ENCODE measurements around the gene CKLF.
A peak's percentile ranks its signal among the peaks of the same experiment; 100 is the strongest.
"Not testable (repeated sequence)": the region's sequence is repeated elsewhere in the genome, so short reads cannot be mapped to it uniquely, and the experiment has no call there.

CKLF gene

DNA sequence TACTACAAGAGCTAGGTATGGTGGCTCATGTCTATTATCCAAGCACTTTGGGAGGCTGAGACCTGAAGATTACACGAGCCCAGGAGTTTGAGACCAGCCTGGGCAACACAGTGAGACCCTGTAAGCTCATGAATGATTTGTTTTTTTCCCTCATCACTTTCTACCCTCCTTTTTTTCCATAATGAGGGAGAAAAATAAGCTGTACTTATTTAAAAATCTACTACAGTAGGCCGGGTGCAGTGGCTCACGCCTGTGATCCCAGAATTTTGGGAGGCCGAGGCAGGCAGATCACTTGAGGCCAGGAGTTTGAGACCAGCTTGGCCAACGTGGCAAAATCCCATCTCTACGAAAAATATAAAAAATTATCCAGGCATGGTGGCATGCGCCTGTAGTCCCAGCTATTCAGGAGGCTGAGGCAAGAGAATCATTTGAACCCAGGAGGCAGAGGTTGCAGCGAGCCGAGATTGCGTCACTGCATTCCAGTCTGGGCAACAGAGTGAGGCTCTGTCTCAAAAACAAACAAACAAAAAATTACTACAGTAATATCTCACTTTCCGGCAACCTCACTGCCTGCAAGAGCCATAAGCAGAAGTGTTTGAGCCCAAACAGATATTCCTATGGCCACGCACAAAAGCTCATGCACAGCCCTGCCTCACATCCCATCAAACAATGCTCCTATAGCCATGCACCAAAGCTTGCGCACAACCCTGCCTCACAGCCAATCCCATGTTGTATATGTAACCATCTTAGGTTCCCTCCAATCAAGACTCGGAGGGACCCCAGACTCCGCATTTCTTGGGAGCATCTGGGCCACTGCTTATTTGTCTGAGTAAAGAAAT lies 39.9 kb upstream of the CKLF start:
- Histone ChIP-seq H3K4me1 (ENCODE audit: control insufficient read depth in 1 of 2, insufficient read depth in 2 of 2, low read length in 2 of 2) (peaks cover 32 to 35% of the 10 kb centered on the region in 2 donors), H3K36me3 (ENCODE audit: control insufficient read depth in 1 of 2, insufficient read depth in 2 of 2, low read length in 2 of 2) (peaks cover 6 to 59% of the 10 kb centered on the region in 2 donors), H3K9me3 (ENCODE audit: control insufficient read depth in 1 of 2, low read length in 2 of 2) (no peaks in the 10 kb centered on the region), H3K27ac (ENCODE audit: low read length) (no peak overlapping the region), H3K27me3 (ENCODE audit: low read depth, low read length) (no peaks in the 10 kb centered on the region), H3K4me3 (ENCODE audit: low read depth in 1 of 2, low read length in 2 of 2) (no peak overlapping the region)

DNA sequence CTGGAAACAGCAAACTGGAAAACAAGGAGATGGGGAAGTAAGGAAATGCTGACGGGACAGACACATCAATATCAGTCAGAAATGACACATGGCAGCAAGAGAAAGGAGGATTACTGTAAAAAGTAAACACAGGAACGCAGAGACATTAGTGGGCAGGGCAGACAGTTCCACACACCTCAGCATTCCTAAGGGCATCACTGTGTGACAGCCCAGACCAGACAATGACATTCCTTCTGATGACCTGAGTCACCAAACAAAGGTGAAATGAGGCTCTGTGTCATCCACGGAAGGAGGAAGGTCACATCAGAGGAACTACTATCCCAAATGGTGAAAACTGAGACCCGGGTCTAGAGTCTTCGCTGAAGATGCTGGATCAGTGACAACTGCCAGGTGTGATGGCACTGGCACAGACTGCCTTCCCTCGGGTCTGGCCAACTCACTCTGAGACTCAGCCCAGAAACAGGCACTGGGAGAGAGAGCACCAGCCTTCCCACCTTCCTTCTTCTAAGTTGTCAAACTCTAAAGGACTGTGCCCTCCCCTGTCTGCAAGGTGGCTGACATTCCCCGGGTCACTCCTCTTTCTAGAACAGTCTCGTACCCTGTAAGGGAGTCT lies 39.2 kb upstream of the CKLF start:
- Histone ChIP-seq H3K4me1 (ENCODE audit: control insufficient read depth in 1 of 2, insufficient read depth in 2 of 2, low read length in 2 of 2) (peaks cover 32 to 41% of the 10 kb centered on the region in 2 donors), H3K36me3 (ENCODE audit: control insufficient read depth in 1 of 2, insufficient read depth in 2 of 2, low read length in 2 of 2) (peaks cover 6 to 52% of the 10 kb centered on the region in 2 donors), H3K27ac (ENCODE audit: low read length) (no peak overlapping the region), H3K27me3 (ENCODE audit: low read depth, low read length) (no peaks in the 10 kb centered on the region), H3K9me3 (ENCODE audit: control insufficient read depth in 1 of 2, low read length in 2 of 2) (no peaks in the 10 kb centered on the region), H3K4me3 (ENCODE audit: low read depth in 1 of 2, low read length in 2 of 2) (no peak overlapping the region)

DNA sequence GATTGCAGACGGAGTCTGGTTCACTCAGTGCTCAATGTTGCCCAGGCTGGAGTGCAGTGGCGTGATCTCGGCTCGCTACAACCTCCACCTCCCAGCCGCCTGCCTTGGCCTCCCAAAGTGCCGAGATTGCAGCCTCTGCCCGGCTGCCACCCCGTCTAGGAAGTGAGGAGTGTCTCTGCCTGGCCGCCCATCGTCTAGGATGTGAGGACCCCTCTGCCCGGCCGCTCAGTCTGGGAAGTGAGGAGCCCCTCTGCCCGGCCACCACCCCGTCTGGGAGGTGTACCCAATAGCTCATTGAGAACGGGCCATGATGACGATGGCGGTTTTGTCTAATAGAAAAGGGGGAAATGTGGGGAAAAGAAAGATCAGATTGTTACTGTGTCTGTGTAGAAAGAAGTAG lies 38.0 kb upstream of the CKLF start:
- peaks cover 32 to 41% of the 10 kb centered on the region in 2 donors for H3K4me1 ChIP-seq (ENCODE audit: control insufficient read depth in 1 of 2, insufficient read depth in 2 of 2, low read length in 2 of 2)
- not testable (repeated sequence) for H3K27me3 ChIP-seq (ENCODE audit: low read depth, low read length); H3K27ac ChIP-seq (ENCODE audit: low read length)

DNA sequence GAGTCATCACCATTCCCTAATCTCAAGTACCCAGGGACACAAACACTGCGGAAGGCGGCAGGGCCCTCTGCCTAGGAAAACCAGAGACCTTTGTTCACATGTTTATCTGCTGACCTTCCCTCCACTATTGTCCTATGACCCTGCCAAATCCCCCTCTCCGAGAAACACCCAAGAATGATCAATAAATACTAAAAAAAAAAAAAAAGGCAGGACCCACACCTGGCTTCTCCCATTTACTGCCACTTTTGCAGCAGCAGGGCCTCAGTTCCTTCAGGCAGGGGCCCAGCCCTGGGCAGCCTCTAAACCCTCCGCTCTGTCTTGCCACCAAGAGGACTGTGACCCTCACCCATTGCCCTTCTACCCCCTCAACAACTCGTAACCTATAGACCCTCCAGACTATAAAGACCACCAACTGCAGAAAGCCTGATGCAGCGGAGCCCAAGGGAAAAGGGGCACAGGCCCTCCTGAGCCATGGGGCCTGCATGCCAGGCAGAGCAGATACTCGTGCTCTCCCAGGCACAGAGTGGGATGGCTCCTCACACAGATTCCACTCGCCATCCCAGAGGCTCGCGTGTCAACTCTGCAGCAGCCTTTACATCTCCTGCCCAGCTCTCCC lies 37.3 kb upstream of the CKLF start:
- not testable (repeated sequence) for H3K9me3 ChIP-seq (ENCODE audit: control insufficient read depth in 1 of 2, low read length in 2 of 2); H3K27me3 ChIP-seq (ENCODE audit: low read depth, low read length); H3K4me3 ChIP-seq (ENCODE audit: low read depth in 1 of 2, low read length in 2 of 2)
- peaks cover 6 to 40% of the 10 kb centered on the region in 2 donors for H3K36me3 ChIP-seq (ENCODE audit: control insufficient read depth in 1 of 2, insufficient read depth in 2 of 2, low read length in 2 of 2)
- H3K4me1 ChIP-seq (ENCODE audit: control insufficient read depth in 1 of 2, insufficient read depth in 2 of 2, low read length in 2 of 2) = peaks cover 37 to 41% of the 10 kb centered on the region in 2 donors
- H3K27ac ChIP-seq (ENCODE audit: low read length) = peak overlapping the region; percentile 97

More for the DNA sequence above, 38.0 kb upstream of the CKLF start:
- not testable (repeated sequence) for H3K4me3 ChIP-seq (ENCODE audit: low read depth in 1 of 2, low read length in 2 of 2); H3K9me3 ChIP-seq (ENCODE audit: control insufficient read depth in 1 of 2, low read length in 2 of 2)
- H3K36me3 ChIP-seq (ENCODE audit: control insufficient read depth in 1 of 2, insufficient read depth in 2 of 2, low read length in 2 of 2) = peaks cover 6 to 42% of the 10 kb centered on the region in 2 donors

DNA sequence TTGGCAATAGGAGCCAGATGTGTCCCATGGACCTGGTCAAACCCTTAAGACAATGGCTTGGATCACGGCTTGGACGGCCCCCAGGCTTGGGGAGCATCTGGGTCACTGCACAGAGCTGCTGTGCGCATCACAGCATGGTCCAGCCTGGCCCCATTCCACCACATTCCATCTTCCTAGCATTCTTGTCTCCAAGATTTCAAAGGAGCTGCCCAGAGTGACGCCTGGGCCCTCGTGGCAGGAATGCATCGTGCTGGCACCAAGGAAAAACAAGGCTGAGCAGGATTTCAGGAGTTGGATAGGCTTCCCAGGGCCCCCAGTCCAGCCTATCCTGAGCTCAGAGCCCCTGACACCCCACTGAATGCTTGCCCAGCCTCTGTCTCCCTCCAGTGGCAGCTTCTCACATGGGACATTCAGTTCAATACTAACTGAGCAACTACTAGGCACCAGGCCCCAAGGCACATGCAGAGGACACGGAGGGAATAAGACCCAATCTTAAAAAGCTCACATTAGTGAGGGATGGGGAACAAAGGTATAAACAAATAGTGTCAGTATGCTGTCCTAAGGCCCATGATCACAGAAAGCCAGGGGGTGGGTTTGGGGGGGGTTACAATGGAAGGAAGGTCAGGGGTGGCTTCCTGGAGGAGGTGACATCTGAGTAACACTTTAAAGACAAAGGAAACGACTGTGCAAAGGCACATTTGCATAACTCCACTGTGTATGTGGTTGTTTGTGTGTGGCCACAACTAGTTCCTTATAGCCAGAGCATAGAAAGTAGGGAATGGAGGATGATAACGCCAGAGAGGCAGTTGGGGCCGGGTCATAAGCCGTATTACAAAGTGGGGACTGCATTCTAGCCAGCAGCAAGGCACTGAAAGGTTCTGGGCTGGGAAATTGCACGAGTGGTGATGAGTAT lies 36.5 kb upstream of the CKLF start:
- Histone ChIP-seq H3K36me3 (ENCODE audit: control insufficient read depth in 1 of 2, insufficient read depth in 2 of 2, low read length in 2 of 2) (peaks cover 11 to 35% of the 10 kb centered on the region in 2 donors), H3K4me3 (ENCODE audit: low read depth in 1 of 2, low read length in 2 of 2) (peak overlapping the region in 1 of 2 donors; percentile 36), H3K4me1 (ENCODE audit: control insufficient read depth in 1 of 2, insufficient read depth in 2 of 2, low read length in 2 of 2) (peaks cover 36 to 38% of the 10 kb centered on the region in 2 donors), H3K9me3 (ENCODE audit: control insufficient read depth in 1 of 2, low read length in 2 of 2) (no peaks in the 10 kb centered on the region), H3K27ac (ENCODE audit: low read length) (peak overlapping the region; percentile 97), H3K27me3 (ENCODE audit: low read depth, low read length) (no peaks in the 10 kb centered on the region)

DNA sequence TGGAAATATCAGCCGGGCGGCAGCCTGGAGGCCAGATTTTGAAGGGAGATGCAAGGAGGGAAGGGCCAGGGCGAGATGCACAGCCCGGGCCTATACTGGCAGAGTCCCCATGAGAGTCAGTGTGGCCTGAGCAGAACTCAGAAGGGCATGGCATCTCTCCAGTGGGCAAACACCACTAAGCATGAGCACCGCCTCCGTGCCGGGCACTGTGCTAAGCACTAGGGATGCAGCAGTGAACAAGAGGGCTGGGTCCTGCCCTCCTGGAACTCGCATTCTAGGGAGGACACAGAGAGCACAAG lies 35.9 kb upstream of the CKLF start:
- peaks cover 33 to 35% of the 10 kb centered on the region in 2 donors for H3K4me1 ChIP-seq (ENCODE audit: control insufficient read depth in 1 of 2, insufficient read depth in 2 of 2, low read length in 2 of 2)
- H3K9me3 ChIP-seq (ENCODE audit: control insufficient read depth in 1 of 2, low read length in 2 of 2) = no peaks in the 10 kb centered on the region
- no peaks in the 10 kb centered on the region for H3K27me3 ChIP-seq (ENCODE audit: low read depth, low read length)
- H3K36me3 ChIP-seq (ENCODE audit: control insufficient read depth in 1 of 2, insufficient read depth in 2 of 2, low read length in 2 of 2) = peaks cover 12 to 29% of the 10 kb centered on the region in 2 donors
- H3K4me3 ChIP-seq (ENCODE audit: low read depth in 1 of 2, low read length in 2 of 2) = peak overlapping the region in 1 of 2 donors; percentile 36
- H3K27ac ChIP-seq (ENCODE audit: low read length) = peak overlapping the region; percentile 97

DNA sequence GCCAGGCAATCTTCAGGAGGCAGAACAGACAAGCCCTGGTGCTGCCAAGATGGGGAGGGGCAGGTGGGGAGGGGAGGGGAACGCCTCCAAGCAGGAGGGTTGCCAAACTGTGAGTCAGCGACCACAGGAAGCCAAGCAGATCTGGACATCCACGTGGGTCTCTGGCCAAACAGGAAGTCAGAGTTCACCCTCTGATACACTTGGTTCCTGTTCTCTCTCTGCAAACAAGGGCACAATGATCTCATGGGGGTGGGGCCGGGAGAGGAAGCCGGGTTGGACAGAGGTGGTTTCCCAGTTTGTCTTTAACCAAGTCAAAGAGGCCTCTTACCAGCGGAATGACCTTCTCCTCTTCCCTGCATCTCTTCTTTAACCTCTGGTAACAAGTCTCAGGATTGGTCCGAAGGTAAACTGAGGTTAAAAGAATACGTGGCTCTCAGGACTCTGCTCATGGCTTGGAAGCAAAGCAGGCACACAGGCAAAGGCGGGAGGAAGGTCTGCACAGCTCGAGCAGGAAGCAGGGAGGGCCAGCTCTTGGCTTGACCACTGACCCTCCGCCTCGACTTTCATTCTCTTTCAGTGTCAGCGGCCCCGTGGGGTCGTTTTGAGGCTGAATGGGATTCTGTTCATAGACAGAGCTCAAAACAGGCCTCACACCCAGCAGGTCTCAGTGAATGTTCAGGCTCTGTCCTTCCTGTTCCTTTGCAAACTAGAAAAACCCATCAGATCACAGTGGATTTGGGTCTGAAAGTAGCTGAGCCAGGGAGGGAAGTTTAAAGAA lies 35.4 kb upstream of the CKLF start:
- no peaks in the 10 kb centered on the region for H3K27me3 ChIP-seq (ENCODE audit: low read depth, low read length)

DNA sequence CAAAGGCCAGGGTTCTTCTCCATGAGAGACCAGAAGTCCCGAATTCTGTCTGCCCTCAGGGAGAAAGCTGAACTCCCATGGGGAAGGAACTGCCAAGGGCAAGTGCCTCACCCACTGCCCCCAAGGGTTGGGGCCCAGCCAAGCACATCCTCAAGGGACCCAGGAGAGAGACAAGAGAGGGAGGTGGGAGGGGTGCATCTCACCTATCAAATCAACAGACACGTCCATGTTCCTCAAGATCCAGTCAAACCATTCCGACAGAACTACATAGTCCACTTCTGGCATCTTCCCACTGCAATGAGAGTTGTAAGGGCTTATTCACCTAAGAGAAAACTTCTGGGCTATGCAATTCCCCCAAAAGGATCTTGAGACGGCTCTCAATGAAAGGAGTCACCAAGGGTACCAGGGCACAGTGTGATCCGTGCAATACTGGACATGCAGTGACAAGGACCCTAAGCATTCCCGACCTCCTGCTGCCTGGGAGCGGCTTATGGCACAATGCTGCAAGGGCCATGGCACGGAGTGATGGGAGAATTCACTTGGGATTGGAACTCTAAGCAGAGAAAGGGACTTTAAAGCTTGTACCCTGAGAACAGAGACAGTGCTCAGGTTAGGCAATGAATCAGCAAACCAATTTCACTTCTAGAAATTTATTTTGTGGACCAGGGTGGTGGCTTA lies 34.7 kb upstream of the CKLF start:
- H3K36me3 ChIP-seq (ENCODE audit: control insufficient read depth in 1 of 2, insufficient read depth in 2 of 2, low read length in 2 of 2) = peaks cover 12 to 23% of the 10 kb centered on the region in 2 donors
- no peaks in the 10 kb centered on the region for H3K9me3 ChIP-seq (ENCODE audit: control insufficient read depth in 1 of 2, low read length in 2 of 2)
- H3K27me3 ChIP-seq (ENCODE audit: low read depth, low read length) = no peaks in the 10 kb centered on the region
- H3K4me1 ChIP-seq (ENCODE audit: control insufficient read depth in 1 of 2, insufficient read depth in 2 of 2, low read length in 2 of 2) = peaks cover 35% of the 10 kb centered on the region in 2 donors
- peak overlapping the region; percentile 38 to 53 for H3K4me3 ChIP-seq (ENCODE audit: low read depth in 1 of 2, low read length in 2 of 2)
- H3K27ac ChIP-seq (ENCODE audit: low read length) = peak overlapping the region; percentile 97

More for the DNA sequence above, 35.4 kb upstream of the CKLF start:
- Histone ChIP-seq H3K36me3 (ENCODE audit: control insufficient read depth in 1 of 2, insufficient read depth in 2 of 2, low read length in 2 of 2) (peaks cover 12 to 23% of the 10 kb centered on the region in 2 donors), H3K9me3 (ENCODE audit: control insufficient read depth in 1 of 2, low read length in 2 of 2) (no peaks in the 10 kb centered on the region), H3K4me1 (ENCODE audit: control insufficient read depth in 1 of 2, insufficient read depth in 2 of 2, low read length in 2 of 2) (peaks cover 34 to 35% of the 10 kb centered on the region in 2 donors), H3K4me3 (ENCODE audit: low read depth in 1 of 2, low read length in 2 of 2) (peak overlapping the region; percentile 38 to 53), H3K27ac (ENCODE audit: low read length) (peak overlapping the region; percentile 97)

DNA sequence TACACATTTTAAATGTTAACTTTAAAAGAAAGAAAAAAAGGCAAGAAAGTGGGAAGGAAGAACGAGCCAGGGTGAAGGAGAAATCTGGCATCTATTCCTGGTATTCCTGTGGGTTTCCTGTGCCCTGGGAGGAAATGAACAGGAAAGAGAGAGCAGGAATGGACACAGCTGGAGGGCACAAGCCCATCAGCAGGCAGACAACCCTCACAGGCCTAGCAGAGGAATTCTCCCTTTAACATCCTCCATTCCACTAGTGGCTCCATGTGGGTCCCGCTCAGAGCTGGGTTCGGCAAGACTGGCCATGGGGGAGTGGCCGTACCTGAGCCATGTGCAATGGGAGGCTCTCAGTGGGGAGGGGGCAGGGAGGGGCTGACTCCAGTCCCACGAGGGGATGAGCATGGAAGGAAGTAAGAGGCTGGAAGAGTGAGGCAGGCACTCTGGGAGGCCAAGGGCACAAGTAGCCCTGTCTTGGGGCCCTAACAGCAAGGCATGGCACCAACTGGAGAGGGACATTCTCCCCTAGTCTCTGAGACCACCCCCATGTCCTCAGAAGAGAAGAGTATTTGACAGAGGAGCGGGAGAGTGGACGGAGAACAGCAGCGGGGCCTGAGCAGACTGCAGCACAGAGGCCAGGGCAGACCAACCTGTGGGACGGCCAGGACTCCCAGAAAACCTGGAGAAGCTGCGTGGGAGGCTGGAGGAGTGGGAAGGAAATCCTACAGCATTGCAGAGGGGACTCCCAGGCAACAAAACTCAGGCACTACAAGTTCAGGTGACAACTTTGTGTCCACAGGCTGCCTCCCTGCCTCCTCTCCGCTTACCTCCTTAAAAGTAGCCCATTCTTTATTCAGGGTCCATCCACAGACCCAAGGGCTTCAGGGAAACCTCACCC lies 32.6 kb upstream of the CKLF start:
- Histone ChIP-seq H3K27me3 (ENCODE audit: low read depth, low read length) (no peaks in the 10 kb centered on the region), H3K4me3 (ENCODE audit: low read depth in 1 of 2, low read length in 2 of 2) (no peak overlapping the region), H3K4me1 (ENCODE audit: control insufficient read depth in 1 of 2, insufficient read depth in 2 of 2, low read length in 2 of 2) (peaks cover 35 to 39% of the 10 kb centered on the region in 2 donors), H3K36me3 (ENCODE audit: control insufficient read depth in 1 of 2, insufficient read depth in 2 of 2, low read length in 2 of 2) (peaks cover 8 to 19% of the 10 kb centered on the region in 2 donors), H3K9me3 (ENCODE audit: control insufficient read depth in 1 of 2, low read length in 2 of 2) (no peaks in the 10 kb centered on the region), H3K27ac (ENCODE audit: low read length) (peak overlapping the region; percentile 66)

Data from muscle layer of duodenum (tissue), 2 donors.